ENCODE data around the gene PVALEF.

The PVALEF gene

GRCh38 chr17:81192386-81193050 is 27.2 kb downstream of the PVALEF start:
- H3K4me3 Mint-ChIP-seq, result no peak overlapping the region
- H3K27ac Mint-ChIP-seq, result no peak overlapping the region
- H3K36me3 Mint-ChIP-seq (ENCODE audit: low read depth), result peaks cover 84% of the 10 kb centered on the region
- intact Hi-C loops (cut with micrococcal nuclease), result no loop called here
- H3K27me3 Mint-ChIP-seq, result no peaks in the 10 kb centered on the region
- no peaks in the 10 kb centered on the region for H3K9me3 Mint-ChIP-seq
- H3K4me1 Mint-ChIP-seq (ENCODE audit: low read depth), result peaks cover 5% of the 10 kb centered on the region

- Mint-ChIP-seq H3K27ac (no peak overlapping the region), H3K9me3 (no peaks in the 10 kb centered on the region), H3K36me3 (ENCODE audit: low read depth) (peaks cover 89% of the 10 kb centered on the region), H3K4me3 (no peak overlapping the region), H3K27me3 (no peaks in the 10 kb centered on the region), H3K4me1 (ENCODE audit: low read depth) (peaks cover 5% of the 10 kb centered on the region)
- intact Hi-C loops (cut with micrococcal nuclease), result no loop called here
These were observed 27.7 kb downstream of the PVALEF start for GRCh38 chr17:81193051-81193410.

DNA sequence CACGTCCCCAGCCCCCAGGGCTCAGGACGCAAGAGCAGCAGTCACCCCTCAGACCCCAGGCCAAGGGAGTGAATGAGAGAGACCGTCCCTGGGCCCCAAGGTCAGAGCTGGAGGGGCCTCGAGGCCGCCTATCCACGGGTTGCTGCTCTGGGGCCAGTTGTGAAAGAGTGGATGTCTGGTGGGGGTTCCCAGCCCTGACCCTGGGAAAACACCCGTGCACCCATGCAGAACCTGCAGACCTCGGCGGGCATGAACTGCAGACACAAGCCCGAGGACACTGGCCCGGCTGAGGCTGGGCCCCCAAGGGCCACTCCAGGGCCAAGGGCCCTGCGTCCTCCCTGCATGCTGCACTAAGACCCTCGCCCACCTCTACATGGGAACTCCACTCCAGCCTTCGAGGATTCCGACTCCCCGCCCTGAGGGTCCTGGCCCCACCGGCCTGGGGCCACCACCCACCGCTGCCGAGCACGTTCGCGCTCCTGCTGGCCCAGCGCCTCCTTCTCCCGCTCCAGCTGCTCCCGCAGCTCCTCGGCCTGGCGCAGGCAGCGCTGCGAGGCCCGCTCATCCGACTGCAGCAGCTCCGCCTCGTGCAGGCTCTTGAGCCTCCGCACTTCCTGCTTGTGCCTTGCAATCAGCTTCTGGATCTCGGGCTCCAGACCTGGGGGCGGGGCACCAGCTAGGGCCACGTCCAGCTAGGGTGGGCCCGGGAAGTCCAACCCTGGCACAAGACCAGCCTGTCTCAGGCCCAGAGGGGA is 28.3 kb downstream of the PVALEF start:
- Mint-ChIP-seq H3K36me3 (ENCODE audit: low read depth) (peaks cover 95% of the 10 kb centered on the region), H3K9me3 (no peaks in the 10 kb centered on the region), H3K27me3 (no peaks in the 10 kb centered on the region), H3K27ac (no peak overlapping the region), H3K4me3 (no peak overlapping the region), H3K4me1 (ENCODE audit: low read depth) (peaks cover 5% of the 10 kb centered on the region)
- intact Hi-C loops (cut with micrococcal nuclease), result no loop called here

DNA sequence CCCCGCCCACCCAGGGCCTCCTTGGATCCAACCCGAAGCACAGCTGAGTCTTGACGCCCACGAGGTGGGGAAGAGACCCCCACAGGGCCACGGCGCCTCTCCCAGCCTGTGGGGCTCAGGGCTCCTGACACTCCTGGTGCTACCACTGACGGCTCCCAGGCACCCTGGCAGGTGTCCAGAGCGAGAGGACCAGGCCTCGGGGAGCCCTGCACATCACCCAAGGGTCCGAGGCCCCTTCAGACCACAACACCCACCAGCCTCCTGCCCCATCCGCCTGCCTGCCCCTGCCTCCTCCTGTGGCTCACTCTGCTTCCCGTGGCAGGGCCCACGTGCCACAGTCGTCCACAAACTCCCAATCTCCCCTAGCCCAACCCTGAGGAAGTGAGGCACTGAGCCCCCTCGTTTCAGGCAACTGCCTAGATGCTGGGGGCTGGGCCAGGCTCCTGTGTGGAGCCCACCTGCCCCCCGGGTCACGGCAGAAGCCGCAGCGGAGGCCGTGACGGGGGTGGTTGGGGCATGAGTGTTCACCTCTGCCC is 29.0 kb downstream of the PVALEF start:
- intact Hi-C loops (cut with micrococcal nuclease), result no loop called here
- H3K27ac Mint-ChIP-seq, result no peak overlapping the region

GRCh38 chr17:81194941-81195901 is 29.9 kb downstream of the PVALEF start:
- Mint-ChIP-seq H3K27me3 (no peaks in the 10 kb centered on the region), H3K27ac (no peak overlapping the region), H3K4me3 (no peak overlapping the region)

More for the DNA sequence above, 29.0 kb downstream of the PVALEF start:
- Mint-ChIP-seq H3K36me3 (ENCODE audit: low read depth) (peaks cover 96% of the 10 kb centered on the region), H3K4me3 (no peak overlapping the region), H3K9me3 (no peaks in the 10 kb centered on the region), H3K4me1 (ENCODE audit: low read depth) (no peaks in the 10 kb centered on the region), H3K27me3 (no peaks in the 10 kb centered on the region)

DNA sequence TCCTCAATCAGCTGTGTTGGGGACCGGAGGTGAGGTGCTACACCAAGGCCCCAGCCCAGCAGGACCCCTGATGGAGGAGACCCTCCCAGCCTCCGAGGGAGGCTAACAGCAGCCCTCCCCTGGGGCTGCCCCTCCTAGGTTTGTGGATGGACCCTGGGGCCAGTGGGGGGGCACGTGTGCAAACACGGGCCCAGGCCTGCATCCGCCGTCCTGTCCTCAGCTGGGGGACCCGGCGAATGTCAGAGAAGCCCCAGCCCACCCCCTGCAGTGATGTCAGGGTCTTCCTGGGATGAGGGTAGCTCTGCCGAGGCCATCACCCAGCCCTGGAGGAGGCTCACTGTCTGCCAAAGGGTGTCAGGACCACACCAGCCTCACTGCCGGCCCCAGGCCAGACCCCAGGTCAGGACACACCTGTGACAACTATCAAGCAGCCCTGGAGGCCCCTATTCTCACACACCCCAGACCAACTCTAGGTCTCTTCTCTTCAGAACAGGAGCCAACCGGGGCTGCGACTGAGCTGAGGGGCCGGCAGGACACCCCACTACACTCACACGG is 30.7 kb downstream of the PVALEF start:
- H3K4me1 Mint-ChIP-seq (ENCODE audit: low read depth), result peaks cover 5% of the 10 kb centered on the region

More at GRCh38 chr17:81194941-81195901, 29.9 kb downstream of the PVALEF start:
- H3K9me3 Mint-ChIP-seq, result no peaks in the 10 kb centered on the region
- H3K4me1 Mint-ChIP-seq (ENCODE audit: low read depth), result no peaks in the 10 kb centered on the region
- peaks cover 94% of the 10 kb centered on the region for H3K36me3 Mint-ChIP-seq (ENCODE audit: low read depth)
- intact Hi-C loops (cut with micrococcal nuclease), result no loop called here

GRCh38 chr17:81196505-81197408 is 31.4 kb downstream of the PVALEF start:
- Mint-ChIP-seq H3K4me1 (ENCODE audit: low read depth) (peaks cover 5% of the 10 kb centered on the region), H3K9me3 (no peaks in the 10 kb centered on the region), H3K27ac (no peak overlapping the region), H3K4me3 (no peak overlapping the region), H3K27me3 (no peaks in the 10 kb centered on the region), H3K36me3 (ENCODE audit: low read depth) (peaks cover 81% of the 10 kb centered on the region)
- intact Hi-C loops (cut with micrococcal nuclease), result no loop called here

More for the DNA sequence above, 30.7 kb downstream of the PVALEF start:
- Mint-ChIP-seq H3K27ac (no peak overlapping the region), H3K27me3 (no peaks in the 10 kb centered on the region), H3K4me3 (no peak overlapping the region), H3K9me3 (no peaks in the 10 kb centered on the region), H3K36me3 (ENCODE audit: low read depth) (peaks cover 86% of the 10 kb centered on the region)
- intact Hi-C loops (cut with micrococcal nuclease), result no loop called here

GRCh38 chr17:81197409-81197795 is 32.1 kb downstream of the PVALEF start:
- Mint-ChIP-seq H3K27ac (no peak overlapping the region), H3K36me3 (ENCODE audit: low read depth) (peaks cover 81% of the 10 kb centered on the region), H3K4me1 (ENCODE audit: low read depth) (peaks cover 5% of the 10 kb centered on the region), H3K27me3 (no peaks in the 10 kb centered on the region), H3K9me3 (no peaks in the 10 kb centered on the region), H3K4me3 (no peak overlapping the region)
- intact Hi-C loops (cut with micrococcal nuclease), result no loop called here

- H3K36me3 Mint-ChIP-seq (ENCODE audit: low read depth), result peaks cover 84% of the 10 kb centered on the region
These were observed 32.7 kb downstream of the PVALEF start for GRCh38 chr17:81197831-81198490.

GRCh38 chr17:81198826-81199481 is 33.6 kb downstream of the PVALEF start:
- intact Hi-C loops (cut with micrococcal nuclease), result no loop called here
- Mint-ChIP-seq H3K4me3 (no peak overlapping the region), H3K27me3 (no peaks in the 10 kb centered on the region), H3K27ac (no peak overlapping the region), H3K9me3 (no peaks in the 10 kb centered on the region), H3K36me3 (ENCODE audit: low read depth) (peaks cover 84% of the 10 kb centered on the region), H3K4me1 (ENCODE audit: low read depth) (peaks cover 5% of the 10 kb centered on the region)

More at GRCh38 chr17:81197831-81198490, 32.7 kb downstream of the PVALEF start:
- Mint-ChIP-seq H3K4me3 (no peak overlapping the region), H3K27me3 (no peaks in the 10 kb centered on the region), H3K27ac (no peak overlapping the region), H3K4me1 (ENCODE audit: low read depth) (peaks cover 5% of the 10 kb centered on the region), H3K9me3 (no peaks in the 10 kb centered on the region)
- intact Hi-C loops (cut with micrococcal nuclease), result no loop called here

DNA sequence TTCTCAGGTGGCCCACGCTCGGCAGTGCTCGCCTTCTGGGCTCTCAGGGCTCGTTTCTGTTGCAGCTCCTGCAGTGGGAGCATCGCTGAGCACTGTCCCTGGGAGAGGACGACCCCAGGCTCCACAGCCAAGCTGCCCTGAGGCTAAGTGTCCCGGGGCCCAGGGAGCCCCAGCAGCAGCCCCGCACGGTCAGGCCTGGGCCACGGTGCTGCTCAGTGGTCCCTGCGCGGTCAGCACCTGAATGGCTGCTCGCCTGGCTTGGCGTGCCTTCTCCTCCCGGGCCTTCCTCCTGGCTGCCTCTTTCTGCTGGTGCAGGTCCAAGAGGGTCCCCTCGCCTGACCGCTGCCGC is 34.1 kb downstream of the PVALEF start:
- no peak overlapping the region for H3K27ac Mint-ChIP-seq
- H3K9me3 Mint-ChIP-seq, result no peaks in the 10 kb centered on the region
- H3K27me3 Mint-ChIP-seq, result no peaks in the 10 kb centered on the region
- intact Hi-C loops (cut with micrococcal nuclease), result no loop called here
- H3K4me3 Mint-ChIP-seq, result no peak overlapping the region
- H3K4me1 Mint-ChIP-seq (ENCODE audit: low read depth), result peaks cover 5% of the 10 kb centered on the region
- H3K36me3 Mint-ChIP-seq (ENCODE audit: low read depth), result peaks cover 84% of the 10 kb centered on the region

DNA sequence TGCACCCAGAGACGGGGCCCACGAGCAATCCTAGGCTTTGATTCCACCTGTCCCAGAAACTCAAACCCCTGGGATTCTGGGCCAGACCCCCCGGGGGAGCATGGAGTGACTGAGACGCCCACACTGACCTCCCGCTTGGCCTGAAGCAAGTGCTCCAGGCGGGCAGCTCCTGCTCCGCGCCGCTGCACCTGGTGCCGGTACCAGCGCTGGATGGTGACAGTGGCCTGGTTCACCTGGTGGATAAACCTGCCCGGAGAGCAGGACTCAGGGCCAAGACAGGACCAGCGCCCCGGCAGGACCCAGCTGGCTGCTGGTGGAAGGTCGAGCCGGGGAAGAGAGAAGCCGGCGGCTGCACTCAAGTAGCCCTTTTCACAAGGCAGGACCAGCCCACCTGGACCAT is 34.9 kb downstream of the PVALEF start:
- Mint-ChIP-seq H3K27me3 (no peaks in the 10 kb centered on the region), H3K36me3 (ENCODE audit: low read depth) (peaks cover 84% of the 10 kb centered on the region), H3K4me1 (ENCODE audit: low read depth) (peaks cover 5% of the 10 kb centered on the region), H3K4me3 (no peak overlapping the region), H3K9me3 (no peaks in the 10 kb centered on the region), H3K27ac (no peak overlapping the region)
- intact Hi-C loops (cut with micrococcal nuclease), result loop anchor here (1.0 kb wide), 1 partner anchor 58 kb away; no protein-coding TSS in a partner anchor
